Fibroblast of the aortic adventitia (primary cell): Measurements from ENCODE around the gene SYNCRIP. TPM values are rescaled to one million over a fixed set of nuclear protein-coding genes. Genes with fewer than 3 reads are reported as not detected.
"Not testable (repeated sequence)": the region's sequence is repeated elsewhere in the genome, so short reads cannot be mapped to it uniquely, and the experiment has no call there.

Source experiments
- DNase-seq: peaks from one replicate; pipeline ENCODE4 v3.0.0-alpha.2; 2010; ENCODE audit warnings: low read depth
- H3K4me3 ChIP-seq: 2 replicates; pipeline ENCODE4 v1.5.1; 2011; ENCODE audit warnings: low read depth, mild to moderate bottlenecking, control low read depth, low read length, moderate library complexity
- CTCF ChIP-seq: IDR thresholded peaks from 2 replicates; pipeline ENCODE4 v1.5.1; 2011; ENCODE audit warnings: mild to moderate bottlenecking, low read length, control low read depth, inconsistent platforms; ENCODE audit not compliant: insufficient read depth
- small RNA-seq: library from RNA; depleted of rRNA; stranded (forward); fragments of <200 nt; gene quantifications from one replicate; pipeline ENCODE3, GENCODE V24; 2012
- total RNA-seq: library from RNA; depleted of rRNA; stranded (reverse); fragments of >200 nt; gene quantifications from 2 replicates; pipeline ENCODE4 v1.2.3, GENCODE V29; 2012; ENCODE audit warnings: low replicate concordance

Gene SYNCRIP
- total RNA-seq, 1 donor, result 90.5 TPM

DNA sequence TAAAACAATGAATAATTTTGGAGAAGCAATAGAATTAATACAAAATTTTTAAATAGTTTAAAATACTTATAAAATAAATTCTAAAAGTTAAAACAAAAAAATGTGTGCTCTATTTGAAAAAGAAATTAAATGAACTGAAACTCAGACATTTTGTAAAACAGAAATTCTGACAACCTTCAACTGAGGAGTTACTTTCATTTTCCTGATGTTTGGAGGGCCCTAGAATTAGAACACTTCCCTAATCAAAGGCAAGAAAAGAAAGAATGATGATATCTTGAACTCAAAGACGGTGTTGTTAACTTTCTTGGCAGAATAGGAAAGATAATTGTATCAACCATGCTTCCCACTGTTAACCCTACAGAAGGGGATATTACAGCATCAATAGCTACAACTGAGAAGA lies 77.0 kb downstream of the SYNCRIP start:
- DNase-seq, result no peak
- no peak for TF ChIP-seq CTCF
- H3K4me3 ChIP-seq, result no peak overlapping the region

DNA sequence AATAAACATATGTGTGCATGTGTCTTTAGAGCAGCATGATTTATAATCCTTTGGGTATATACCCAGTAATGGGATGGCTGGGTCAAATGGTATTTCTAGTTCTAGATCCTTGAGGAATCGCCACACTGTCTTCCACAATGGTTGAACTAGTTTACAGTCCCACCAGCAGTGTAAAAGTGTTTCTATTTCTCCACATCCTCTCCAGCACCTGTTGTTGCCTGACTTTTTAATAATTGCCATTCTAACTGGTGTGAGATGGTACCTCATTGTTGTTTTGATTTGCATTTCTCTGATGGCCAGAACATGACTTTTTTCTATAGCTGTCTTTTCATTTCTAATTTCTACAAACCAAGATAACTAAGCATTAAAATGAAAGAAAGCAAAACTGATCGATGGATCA lies 78.5 kb downstream of the SYNCRIP start:
- not testable (repeated sequence) for H3K4me3 ChIP-seq, DNase-seq

Small RNAs within 50 kb of the gene (small RNA-seq; reads per million reads assigned to genes)
- gene SNORD50B, result not detected

Other genes with a start within 250 kb of the SYNCRIP start
- 67.2 and 418 TPM in 2 replicates for gene NT5E, start 192.8 kb downstream of the SYNCRIP start, total RNA-seq
- gene SNX14, start 49.0 kb downstream of the SYNCRIP start, total RNA-seq, result 99.1 and 188 TPM in 2 replicates